Measurements from ENCODE around the gene DAAM1. TPM values are rescaled to one million over a fixed set of nuclear protein-coding genes. Genes with fewer than 3 reads are reported as not detected.

The DAAM1 gene
- total RNA-seq, 1 experiment from 2014 or later: 13.3 TPM

- Histone ChIP-seq H3K36me3 (ENCODE audit: control insufficient read depth, insufficient read depth, low read length) (no peaks in the 10 kb centered on the region), H3K4me1 (ENCODE audit: control insufficient read depth, insufficient read depth, low read length) (peaks cover 3% of the 10 kb centered on the region), H3K27ac (ENCODE audit: low read length) (no peak overlapping the region), H3K4me3 (ENCODE audit: low read depth in 2 of 2, low read length in 2 of 2) (no peak overlapping the region), H3K9me3 (ENCODE audit: control insufficient read depth, insufficient read depth, low read depth, low read length) (no peaks in the 10 kb centered on the region), H3K27me3 (ENCODE audit: control insufficient read depth, insufficient read depth, low read length) (no peaks in the 10 kb centered on the region)
- ChIA-PET CTCF (no interaction called here), POLR2A (no interaction called here)
- no TSS peak for BruUV-seq (replicated peaks)
- no peak for DNase-seq (ENCODE audit: low read depth, low spot score)
- TF ChIP-seq POLR2AphosphoS5 (IDR thresholded peaks at IDR 0.05; ENCODE audit: low read depth, low read length): no peak
- no peak for TF ChIP-seq REST (IDR thresholded peaks at IDR 0.05; ENCODE audit: insufficient read depth in 1 of 2, low read depth in 2 of 2, low read length in 1 of 2)
- no peak for TF ChIP-seq SIN3A (IDR thresholded peaks at IDR 0.05; ENCODE audit: borderline replicate concordance, insufficient read depth, low read depth, low read length)
- no peak for TF ChIP-seq TCF7L2 (IDR thresholded peaks at IDR 0.05; ENCODE audit: low read depth, low read length)
- no peak for TF ChIP-seq CTCF (IDR thresholded peaks at IDR 0.05)
- ATAC-seq: no peak
- in situ Hi-C loops (cut with HindIII; ENCODE audit: low pct_unique_long_range_greater_than_20kb, low sequenced_read_pairs): no loop called here
- intact Hi-C loops (cut with micrococcal nuclease; ENCODE audit: unreplicated experiment): no loop called here
Measured at GRCh38 chr14:59197695-59198262, 9.3 kb downstream of the DAAM1 start.

- POLR2A ChIA-PET: no interaction called here
- intact Hi-C loops (cut with micrococcal nuclease; ENCODE audit: unreplicated experiment): no loop called here
Measured at GRCh38 chr14:59199205-59199604, 10.7 kb downstream of the DAAM1 start.

More at GRCh38 chr14:59199205-59199604, 10.7 kb downstream of the DAAM1 start:
- in situ Hi-C loops (cut with HindIII; ENCODE audit: low pct_unique_long_range_greater_than_20kb, low sequenced_read_pairs): no loop called here
- Histone ChIP-seq H3K36me3 (ENCODE audit: control insufficient read depth, insufficient read depth, low read length) (no peaks in the 10 kb centered on the region), H3K27me3 (ENCODE audit: control insufficient read depth, insufficient read depth, low read length) (no peaks in the 10 kb centered on the region), H3K4me1 (ENCODE audit: control insufficient read depth, insufficient read depth, low read length) (no peaks in the 10 kb centered on the region; the same call in 1 of the 2 replicates), H3K9me3 (ENCODE audit: control insufficient read depth, insufficient read depth, low read depth, low read length) (no peaks in the 10 kb centered on the region), H3K27ac (ENCODE audit: low read length) (no peak overlapping the region), H3K4me3 (ENCODE audit: low read depth in 2 of 2, low read length in 2 of 2) (no peak overlapping the region)
- DNase-seq (ENCODE audit: low read depth, low spot score) (no peak), ATAC-seq (no peak)
- BruUV-seq (replicated peaks): no TSS peak
- no peak for TF ChIP-seq TCF7L2 (IDR thresholded peaks at IDR 0.05; ENCODE audit: low read depth, low read length)
- no peak for TF ChIP-seq REST (IDR thresholded peaks at IDR 0.05; ENCODE audit: insufficient read depth in 1 of 2, low read depth in 2 of 2, low read length in 1 of 2)
- TF ChIP-seq CTCF (IDR thresholded peaks at IDR 0.05): no peak; the same call in 1 of the 2 replicates
- no peak for TF ChIP-seq SIN3A (IDR thresholded peaks at IDR 0.05; ENCODE audit: borderline replicate concordance, insufficient read depth, low read depth, low read length)
- no peak for TF ChIP-seq POLR2AphosphoS5 (IDR thresholded peaks at IDR 0.05; ENCODE audit: low read depth, low read length)
- CTCF ChIA-PET: no interaction called here

Data from Panc1 (cell line).